Activated CD4-positive, CD25-positive, alpha-beta regulatory T cell (primary cell): ENCODE measurements around the gene NOBOX.
"Not testable (repeated sequence)": the region's sequence is repeated elsewhere in the genome, so short reads cannot be mapped to it uniquely, and the experiment has no call there.

ENCODE experiments used
- DNase-seq, 4 experiments: peaks; one replicate each; lab custom pipeline; 2025; lab: John Stamatoyannopoulos, UW

Gene NOBOX

DNA sequence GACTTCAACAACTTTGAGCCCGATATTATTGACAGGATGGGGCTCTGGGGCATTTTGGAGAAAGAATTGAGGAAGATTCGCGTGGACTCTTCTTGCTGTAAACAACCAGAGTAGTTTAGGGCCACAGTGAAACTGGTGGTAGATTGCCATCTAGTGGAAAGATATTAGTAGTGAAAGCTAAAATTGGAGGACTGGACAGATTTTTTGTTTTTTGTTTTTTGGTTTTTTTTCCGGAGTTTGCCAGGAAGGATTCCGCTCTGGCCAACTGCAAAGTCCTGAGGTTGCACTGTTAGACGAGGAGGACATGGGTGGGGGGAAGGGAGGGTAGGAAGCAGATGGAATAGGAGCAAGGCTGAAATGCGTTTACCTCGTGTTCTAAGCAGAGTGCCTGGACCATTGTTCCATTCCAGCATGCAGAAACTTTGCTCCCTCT is 11.7 kb downstream of the NOBOX start:
- no peak for DNase-seq

DNA sequence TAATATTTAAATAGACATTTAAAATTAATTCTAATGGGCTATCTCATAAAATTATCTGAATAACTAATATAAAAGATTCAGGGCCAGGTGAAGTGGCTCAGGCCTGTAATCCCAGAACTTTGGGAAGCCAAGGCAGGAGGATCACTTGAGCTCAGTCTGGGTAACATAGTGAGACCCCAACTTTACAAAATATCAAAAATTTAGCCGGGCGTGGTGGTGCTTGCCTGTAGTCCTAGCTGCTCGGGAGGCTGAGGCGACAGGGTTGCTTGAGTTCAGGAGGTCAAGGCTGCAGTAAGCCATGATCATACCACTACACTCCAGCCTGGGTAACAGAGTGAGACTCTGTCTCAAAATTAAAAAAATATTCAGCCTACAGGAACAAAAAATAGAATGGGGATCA is 12.5 kb downstream of the NOBOX start:
- DNase-seq = no peak

DNA sequence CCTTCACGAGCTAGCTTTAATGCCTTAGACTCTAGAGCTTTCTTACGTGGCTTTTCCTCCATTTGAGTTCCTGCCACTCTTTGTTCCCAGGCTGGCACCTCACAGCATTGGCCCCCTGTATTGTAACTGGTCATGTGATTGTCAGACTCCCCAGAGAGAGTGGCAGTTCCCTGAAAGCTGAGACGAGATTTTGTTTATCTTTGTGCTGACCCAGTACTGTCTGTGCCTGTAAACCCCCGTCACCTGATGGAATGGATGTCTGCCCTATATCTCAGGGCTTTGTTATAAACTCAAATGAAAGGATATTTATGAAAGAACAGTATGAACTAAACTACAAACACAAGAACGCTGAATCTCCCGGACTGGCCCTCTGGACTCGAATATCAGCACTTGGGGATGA is 13.0 kb downstream of the NOBOX start:
- no peak for DNase-seq

DNA sequence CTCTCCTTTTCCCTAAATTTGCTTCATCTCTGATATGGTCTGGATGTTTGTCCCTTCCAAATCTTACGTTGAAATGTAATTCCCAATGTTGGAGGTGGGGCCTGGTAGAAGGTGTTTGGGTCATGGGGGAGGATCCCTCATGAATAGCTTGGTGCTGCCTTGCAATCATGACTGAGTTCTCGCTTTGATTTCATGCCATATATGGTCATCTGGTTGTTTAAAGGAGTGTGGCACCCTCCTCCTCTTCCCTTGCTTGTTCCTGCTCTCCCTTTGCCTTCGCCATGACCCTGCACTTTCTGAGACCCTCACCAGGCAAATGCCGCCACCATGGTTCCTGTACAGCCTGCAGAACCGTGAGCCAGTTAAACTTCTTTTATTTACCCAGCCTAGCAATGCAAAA is 14.5 kb downstream of the NOBOX start:
- DNase-seq = no peak

DNA sequence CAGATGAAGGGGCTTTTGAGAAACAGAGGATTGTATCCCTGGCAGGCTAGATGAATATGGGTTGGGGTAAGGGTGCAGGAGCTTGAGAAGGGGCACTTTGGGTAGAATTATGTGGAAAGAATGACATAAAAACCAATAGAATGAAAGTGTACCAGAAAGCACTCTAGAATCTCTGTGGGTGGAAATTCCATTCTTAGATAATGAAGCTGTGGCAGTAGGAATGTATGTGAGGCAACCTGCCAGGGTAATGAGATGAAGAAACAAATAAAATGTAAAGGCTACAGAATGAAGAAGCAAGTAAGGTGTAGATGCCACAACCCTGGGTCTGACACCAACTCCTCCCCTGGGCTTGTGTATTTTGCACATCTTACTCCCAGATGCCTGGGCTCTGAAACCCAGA is 16.8 kb downstream of the NOBOX start:
- no peak for DNase-seq

DNA sequence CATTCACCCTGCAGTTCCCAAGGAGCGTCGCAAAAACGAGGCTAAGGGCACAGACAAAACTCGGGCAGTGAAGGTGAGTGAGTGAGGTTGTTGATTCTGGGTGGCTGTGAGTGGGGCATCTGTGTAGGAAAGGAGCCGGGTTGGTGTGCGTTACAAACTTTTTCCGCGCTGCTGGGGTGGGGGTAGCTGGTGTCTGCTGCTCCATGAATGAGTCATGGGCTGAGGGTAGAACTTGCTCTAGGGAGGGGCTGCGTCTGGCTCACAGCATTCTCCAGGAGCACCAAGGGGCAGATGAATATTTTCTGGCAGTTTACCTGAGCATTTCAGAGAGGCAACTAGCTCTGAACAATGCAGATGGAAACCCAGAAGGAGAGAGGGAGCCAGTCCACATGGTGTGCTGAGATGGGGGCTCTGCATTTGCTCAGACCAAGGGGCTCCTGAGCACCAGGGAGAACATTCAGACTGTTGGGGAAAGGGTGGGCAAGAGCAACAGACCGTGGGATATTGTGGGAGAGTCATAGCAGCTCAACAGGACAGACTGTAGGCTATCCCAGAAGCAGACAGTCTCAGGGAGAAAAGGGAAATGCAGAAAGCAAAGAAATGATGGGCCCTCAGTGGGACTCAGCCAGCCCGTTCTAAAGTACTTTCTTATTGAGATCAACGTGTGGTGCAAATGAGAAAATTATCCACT is 18.8 kb downstream of the NOBOX start:
- no peak for DNase-seq

DNA sequence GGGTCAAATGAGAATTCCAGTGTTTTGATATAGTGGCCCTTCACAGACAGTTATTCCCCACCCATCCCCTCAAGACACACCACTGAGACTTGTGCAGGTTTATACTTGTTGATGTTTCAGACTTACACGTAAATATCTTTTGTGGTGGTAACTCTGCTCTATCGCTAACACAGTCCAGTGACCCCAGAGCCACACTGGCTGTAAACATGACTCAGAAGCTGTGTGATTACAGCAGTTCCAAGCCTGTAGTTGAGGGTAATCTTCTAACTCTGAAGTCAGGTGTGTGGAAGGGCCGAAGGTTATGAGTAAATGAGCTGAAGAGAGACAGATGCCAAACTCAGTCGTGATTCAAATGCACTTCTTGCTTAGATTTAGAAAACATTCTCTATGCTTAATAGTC is 19.4 kb downstream of the NOBOX start:
- no peak for DNase-seq

DNA sequence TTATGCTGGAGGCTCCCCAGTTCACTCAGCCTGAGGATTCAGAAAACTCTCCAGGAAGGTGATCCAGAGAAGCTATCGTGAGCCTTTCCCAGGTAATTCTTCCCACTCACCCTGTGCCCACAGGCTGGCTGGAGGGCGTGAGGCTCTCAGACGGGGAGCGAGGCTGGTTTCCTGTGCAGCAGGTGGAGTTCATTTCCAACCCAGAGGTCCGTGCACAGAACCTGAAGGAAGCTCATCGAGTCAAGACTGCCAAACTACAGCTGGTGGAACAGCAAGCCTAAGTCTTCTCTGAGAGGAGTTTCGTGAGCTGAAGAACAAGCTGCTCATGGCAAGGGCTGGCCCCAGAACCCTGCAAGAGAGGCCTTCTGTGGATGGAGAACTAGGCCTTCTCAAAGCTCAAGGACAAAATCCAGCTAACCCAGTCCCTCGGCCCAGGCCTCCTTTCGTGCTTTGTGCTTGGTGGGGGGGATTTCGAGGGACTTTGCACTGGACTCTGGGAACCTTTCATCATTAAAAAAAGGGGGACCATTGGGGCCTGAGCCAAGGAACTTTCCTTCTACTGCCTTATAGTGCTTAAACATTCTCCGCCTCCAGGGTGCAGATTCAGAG is 23.6 kb downstream of the NOBOX start:
- DNase-seq = no peak

DNA sequence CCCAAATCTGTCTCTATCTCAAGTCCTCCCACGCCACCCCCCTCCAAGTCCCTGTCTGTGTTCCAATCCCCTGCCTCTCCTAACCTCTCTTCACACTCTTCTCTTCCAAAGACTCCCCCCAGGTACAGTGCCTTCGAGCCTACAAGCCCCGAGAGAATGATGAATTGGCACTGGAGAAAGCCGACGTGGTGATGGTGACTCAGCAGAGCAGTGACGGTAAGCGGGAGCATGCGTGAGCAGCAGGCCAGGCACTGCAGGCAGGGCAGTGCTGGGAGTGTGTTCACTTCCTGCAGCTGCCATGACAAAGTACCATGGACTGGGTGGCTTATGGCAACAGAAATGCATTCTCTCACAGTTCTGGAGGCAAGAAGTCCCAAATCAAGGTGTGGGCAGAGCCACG is 24.8 kb downstream of the NOBOX start:
- no peak for DNase-seq

DNA sequence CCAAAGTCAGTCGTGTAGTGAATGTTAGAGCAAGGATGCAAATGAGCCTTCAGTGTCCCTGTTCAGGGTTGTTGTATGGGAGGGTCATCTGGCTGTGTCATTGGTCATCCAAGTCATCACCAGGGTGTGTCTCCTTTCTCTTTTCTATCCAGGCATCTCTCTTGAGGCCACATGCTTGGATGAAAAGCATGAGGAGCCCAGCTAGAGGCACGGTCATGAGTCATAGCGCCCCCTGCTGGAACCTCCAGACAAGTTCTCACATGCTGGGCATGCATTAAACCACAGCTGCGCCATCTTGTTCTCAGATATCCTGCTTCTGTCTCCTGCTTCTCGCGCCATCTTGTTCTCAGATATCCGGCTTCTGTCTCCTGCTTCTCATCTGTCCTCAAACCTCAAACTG is 34.3 kb downstream of the NOBOX start:
- not testable (repeated sequence) for DNase-seq

DNA sequence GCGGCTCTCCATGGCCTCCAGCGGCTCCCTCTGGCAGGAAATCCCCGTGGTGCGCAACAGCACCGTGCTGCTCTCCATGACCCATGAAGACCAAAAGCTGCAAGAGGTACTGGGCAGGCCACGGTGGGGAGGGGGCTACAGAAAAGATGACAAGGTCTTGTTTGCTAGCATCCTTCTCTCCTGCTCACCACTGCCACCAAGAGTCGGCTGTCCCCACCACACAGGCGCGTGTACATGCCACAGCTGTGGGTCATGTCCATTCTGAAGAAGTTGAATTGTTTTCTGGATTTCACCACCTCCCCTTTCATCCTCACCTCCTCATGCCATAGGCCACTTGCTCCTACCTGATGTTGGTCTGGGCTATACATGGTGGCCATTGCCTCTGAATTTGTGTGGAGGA is 36.2 kb downstream of the NOBOX start:
- not testable (repeated sequence) for DNase-seq

DNA sequence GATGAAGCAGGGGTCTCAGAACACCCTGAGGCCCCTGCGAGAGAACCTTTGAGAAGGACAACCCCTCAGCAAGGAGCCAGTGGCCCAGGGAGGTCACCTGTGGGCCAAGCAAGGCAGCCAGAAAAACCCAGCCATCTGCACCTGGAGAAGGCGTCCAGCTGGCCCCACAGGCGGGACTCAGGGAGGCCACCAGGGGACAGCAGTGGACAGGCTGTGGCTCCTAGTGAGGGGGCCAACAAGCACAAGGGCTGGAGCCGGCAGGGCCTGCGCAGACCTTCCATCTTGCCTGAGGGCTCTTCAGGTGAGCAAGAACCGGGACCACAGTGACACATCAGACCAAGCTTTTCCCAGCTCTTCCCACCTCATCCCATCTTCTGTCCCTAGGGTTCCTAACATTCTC is 38.0 kb downstream of the NOBOX start:
- DNase-seq = not testable (repeated sequence)

DNA sequence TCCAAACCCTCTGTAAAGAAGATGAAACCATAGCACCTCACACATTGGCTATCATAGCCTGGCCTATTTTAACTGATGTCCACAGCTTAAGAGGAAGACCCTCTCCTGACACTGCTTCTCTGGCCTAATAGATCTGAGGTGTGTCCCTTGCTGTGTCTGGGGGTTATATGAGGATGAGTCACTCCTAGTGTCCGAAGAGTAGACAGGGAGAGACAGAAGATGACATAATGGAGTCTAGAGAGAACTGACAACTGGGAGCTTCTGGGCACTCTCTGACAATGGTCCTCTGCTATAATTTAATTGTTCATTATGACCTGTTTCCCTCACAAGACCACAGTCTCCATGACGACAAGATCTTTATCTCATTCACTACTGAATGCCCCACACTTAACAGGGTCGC is 41.4 kb downstream of the NOBOX start:
- DNase-seq = not testable (repeated sequence)

DNA sequence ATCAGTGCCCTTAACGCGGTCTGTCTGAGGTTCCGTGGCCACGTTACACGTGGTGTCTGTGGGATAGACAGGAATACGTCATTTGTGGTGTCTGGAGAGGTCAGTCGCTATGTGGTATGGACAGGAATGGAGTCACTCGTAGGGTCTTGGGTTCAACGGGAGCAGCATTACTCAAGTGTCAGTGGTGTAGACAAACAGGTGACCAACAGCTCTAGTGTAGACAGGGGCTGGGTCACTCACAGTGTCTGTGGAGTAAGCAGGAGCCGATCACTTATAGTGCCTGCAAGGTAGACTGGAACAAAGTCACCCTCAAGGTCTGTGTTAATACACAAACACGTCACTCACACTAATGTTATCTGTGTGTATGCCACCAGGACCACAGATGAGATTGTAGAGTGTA is 46.6 kb downstream of the NOBOX start:
- not testable (repeated sequence) for DNase-seq

DNA sequence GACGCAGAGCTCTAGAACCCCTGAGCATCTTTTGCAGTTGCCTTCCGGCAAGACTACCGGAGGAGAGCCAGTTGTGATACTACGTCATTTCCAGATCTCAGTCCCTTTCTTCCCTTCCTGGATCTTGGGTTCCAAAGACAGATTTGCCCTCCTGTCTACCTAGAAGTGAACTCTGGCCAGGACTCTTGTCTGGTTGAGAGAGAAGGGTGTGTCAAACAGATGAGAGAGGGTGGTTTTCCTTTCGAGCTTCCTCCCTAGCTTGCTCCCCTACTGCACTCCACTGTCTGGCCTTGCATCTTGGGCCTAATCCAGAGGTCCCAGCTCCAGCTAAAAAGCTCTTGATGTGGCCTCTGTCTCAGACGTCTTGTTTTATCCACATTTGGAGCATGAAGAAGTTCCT is 47.3 kb downstream of the NOBOX start:
- DNase-seq = not testable (repeated sequence)

DNA sequence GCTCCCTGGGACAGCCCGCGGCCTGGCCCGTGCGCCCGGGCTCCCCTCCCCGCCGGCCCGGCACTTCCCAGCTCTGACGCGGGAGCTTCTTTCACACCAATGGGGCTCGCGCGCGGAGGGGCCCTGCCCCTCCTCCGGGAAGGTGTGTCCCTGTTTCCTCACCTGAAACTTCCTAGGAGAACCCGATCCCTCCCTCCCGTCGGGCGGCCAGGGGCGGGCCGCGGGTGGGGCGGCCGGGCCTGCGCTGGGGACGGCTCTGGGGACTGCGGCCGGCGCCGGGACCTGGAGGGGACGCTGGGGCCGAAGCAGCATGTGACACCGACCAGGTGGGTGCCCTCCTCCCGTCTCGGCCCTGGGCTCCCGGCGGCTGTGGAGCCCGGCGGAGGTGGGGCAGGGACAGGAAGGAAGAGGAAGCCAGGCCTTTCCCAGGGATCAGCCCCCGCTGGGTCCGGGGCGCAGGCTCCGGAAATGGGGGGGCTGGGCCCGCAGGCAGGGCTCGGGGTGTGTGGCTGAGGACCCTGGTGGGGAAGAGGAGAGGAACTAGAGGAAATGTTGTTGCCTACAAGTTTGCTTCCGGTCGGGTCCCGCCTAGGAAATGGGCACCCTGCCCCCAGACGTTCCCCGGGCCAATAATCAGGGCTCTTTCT is 48.2 kb downstream of the NOBOX start, which contains the start of gene ARHGEF5:
Gene ARHGEF5 (plus strand): TSS at position 227 of the 647 bp plus-strand sequence. CDS start 7,268 bp downstream, outside the sequence.
- DNase-seq = not testable (repeated sequence)

DNA sequence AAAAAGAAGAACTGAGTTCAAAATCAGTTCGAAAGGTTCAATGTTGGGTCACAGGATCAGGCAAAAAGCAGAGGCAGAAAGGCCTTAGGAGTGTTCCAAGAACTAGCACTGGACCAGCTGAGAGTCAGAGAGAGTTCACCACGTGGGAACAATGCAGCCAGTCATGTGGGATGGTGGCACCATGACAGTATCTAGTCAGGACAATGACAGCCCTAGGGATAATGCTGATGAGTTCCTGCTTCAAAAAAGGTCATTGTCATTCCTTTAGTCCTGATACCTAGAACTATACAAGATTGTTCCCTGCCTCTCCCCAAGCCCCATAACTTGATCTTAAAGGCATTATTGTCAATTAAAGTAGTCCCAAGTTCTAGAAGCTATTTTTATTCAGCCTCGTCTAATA is 51.8 kb downstream of the NOBOX start:
- not testable (repeated sequence) for DNase-seq

DNA sequence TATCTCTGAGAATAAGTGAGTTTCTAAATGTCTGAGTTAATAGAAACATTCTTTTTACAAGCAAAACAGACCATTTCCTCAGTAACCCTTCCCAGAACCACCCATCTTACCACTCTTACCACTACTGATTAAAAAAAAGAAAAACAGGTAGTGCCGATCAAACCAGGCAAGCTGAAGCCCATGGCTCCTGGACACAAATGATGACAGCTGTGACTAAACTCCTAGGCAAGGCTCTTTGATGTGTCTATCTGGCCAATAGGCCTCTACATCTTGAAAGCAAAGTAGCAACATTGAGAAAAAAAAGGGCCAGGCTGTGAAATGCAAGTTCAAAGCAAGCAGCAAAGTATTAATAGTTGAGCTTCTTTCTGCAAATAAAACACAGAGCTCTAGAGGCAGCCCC is 54.9 kb downstream of the NOBOX start:
- DNase-seq = not testable (repeated sequence)
